ENCODE measurements around the gene SEC22B. TPM values are rescaled to one million over a fixed set of nuclear protein-coding genes. Genes with fewer than 3 reads are reported as not detected.
"Not testable (repeated sequence)": the region's sequence is repeated elsewhere in the genome, so short reads cannot be mapped to it uniquely, and the experiment has no call there.

SEC22B gene
- total and polyA plus RNA-seq, 5 donors, result 14.9 to 23.6 (median 20.7) TPM

- Histone ChIP-seq H3K27me3 (ENCODE audit: control insufficient read depth, insufficient read depth) (no peaks in the 10 kb centered on the region), H3K27ac (ENCODE audit: low read length) (no peak overlapping the region), H3K4me1 (ENCODE audit: control insufficient read depth, insufficient read depth, low read length) (no peaks in the 10 kb centered on the region), H3K9me3 (ENCODE audit: control insufficient read depth, low read length) (no peaks in the 10 kb centered on the region), H3K4me3 (ENCODE audit: low read length) (peak overlapping the region; percentile 43)
- intact Hi-C loops (cut with DNase I), result no loop called here
- DNase-seq, result no peak
- 41% methylated on average over 6 of the region's 6 CpGs for WGBS
- ATAC-seq, result no peak
Observed at GRCh38 chr1:120178799-120179756, 2.8 kb upstream of the SEC22B start.

- H3K4me3 ChIP-seq (ENCODE audit: low read length); intact Hi-C loops (cut with DNase I); H3K27me3 ChIP-seq (ENCODE audit: control insufficient read depth, insufficient read depth); ATAC-seq; DNase-seq; H3K4me1 ChIP-seq (ENCODE audit: control insufficient read depth, insufficient read depth, low read length); H3K9me3 ChIP-seq (ENCODE audit: control insufficient read depth, low read length); H3K27ac ChIP-seq (ENCODE audit: low read length): not testable (repeated sequence)
- 97% methylated on average over 2 of the region's 2 CpGs for WGBS
Observed at GRCh38 chr1:120178058-120178457, 1.7 kb upstream of the SEC22B start.

GRCh38 chr1:120175688-120176087 lies 632 bp downstream of the SEC22B start:
- Histone ChIP-seq H3K27ac (ENCODE audit: low read length) (peak overlapping the region; percentile 91), H3K4me3 (ENCODE audit: low read length) (peak overlapping the region; percentile 91)
- H3K27me3 ChIP-seq (ENCODE audit: control insufficient read depth, insufficient read depth); H3K4me1 ChIP-seq (ENCODE audit: control insufficient read depth, insufficient read depth, low read length); H3K9me3 ChIP-seq (ENCODE audit: control insufficient read depth, low read length); ATAC-seq; intact Hi-C loops (cut with DNase I); DNase-seq: not testable (repeated sequence)
- 6% methylated on average over 7 of the region's 7 CpGs for WGBS

GRCh38 chr1:120164761-120165160 lies 11.6 kb downstream of the SEC22B start:
- 100% methylated on average over 1 of the region's 1 CpG for WGBS
- H3K27me3 ChIP-seq (ENCODE audit: control insufficient read depth, insufficient read depth); DNase-seq; H3K9me3 ChIP-seq (ENCODE audit: control insufficient read depth, low read length); H3K4me1 ChIP-seq (ENCODE audit: control insufficient read depth, insufficient read depth, low read length); H3K4me3 ChIP-seq (ENCODE audit: low read length); ATAC-seq; H3K27ac ChIP-seq (ENCODE audit: low read length); intact Hi-C loops (cut with DNase I): not testable (repeated sequence)

- H3K4me1 ChIP-seq (ENCODE audit: control insufficient read depth, insufficient read depth, low read length); ATAC-seq; intact Hi-C loops (cut with DNase I); H3K4me3 ChIP-seq (ENCODE audit: low read length); H3K27ac ChIP-seq (ENCODE audit: low read length); H3K27me3 ChIP-seq (ENCODE audit: control insufficient read depth, insufficient read depth); H3K9me3 ChIP-seq (ENCODE audit: control insufficient read depth, low read length); DNase-seq: not testable (repeated sequence)
- 89% methylated on average over 1 of the region's 2 CpGs for WGBS
Observed at GRCh38 chr1:120162015-120162414, 14.3 kb downstream of the SEC22B start.

GRCh38 chr1:120158495-120158894 lies 17.8 kb downstream of the SEC22B start:
- H3K9me3 ChIP-seq (ENCODE audit: control insufficient read depth, low read length); DNase-seq; H3K4me3 ChIP-seq (ENCODE audit: low read length); ATAC-seq; H3K4me1 ChIP-seq (ENCODE audit: control insufficient read depth, insufficient read depth, low read length); H3K27ac ChIP-seq (ENCODE audit: low read length); H3K27me3 ChIP-seq (ENCODE audit: control insufficient read depth, insufficient read depth); intact Hi-C loops (cut with DNase I): not testable (repeated sequence)
- WGBS, result no CpG with 5 or more reads among the region's 1 CpG

GRCh38 chr1:120158086-120158485 lies 18.2 kb downstream of the SEC22B start:
- H3K4me1 ChIP-seq (ENCODE audit: control insufficient read depth, insufficient read depth, low read length); DNase-seq; H3K9me3 ChIP-seq (ENCODE audit: control insufficient read depth, low read length); H3K27me3 ChIP-seq (ENCODE audit: control insufficient read depth, insufficient read depth); intact Hi-C loops (cut with DNase I); H3K27ac ChIP-seq (ENCODE audit: low read length); H3K4me3 ChIP-seq (ENCODE audit: low read length): not testable (repeated sequence)
- 22% methylated on average over 2 of the region's 4 CpGs for WGBS
- ATAC-seq, result peak; percentile 85 to 88

- WGBS, result 100% methylated on average over 2 of the region's 3 CpGs
- intact Hi-C loops (cut with DNase I); H3K4me3 ChIP-seq (ENCODE audit: low read length); H3K27me3 ChIP-seq (ENCODE audit: control insufficient read depth, insufficient read depth); H3K27ac ChIP-seq (ENCODE audit: low read length); H3K9me3 ChIP-seq (ENCODE audit: control insufficient read depth, low read length); H3K4me1 ChIP-seq (ENCODE audit: control insufficient read depth, insufficient read depth, low read length); DNase-seq: not testable (repeated sequence)
- ATAC-seq, result peak in 1 of 2 donors; percentile 53
Observed at GRCh38 chr1:120150138-120150822, 26.0 kb downstream of the SEC22B start.

- H3K9me3 ChIP-seq (ENCODE audit: control insufficient read depth, low read length); H3K4me1 ChIP-seq (ENCODE audit: control insufficient read depth, insufficient read depth, low read length); H3K4me3 ChIP-seq (ENCODE audit: low read length); intact Hi-C loops (cut with DNase I); DNase-seq; ATAC-seq; H3K27ac ChIP-seq (ENCODE audit: low read length); H3K27me3 ChIP-seq (ENCODE audit: control insufficient read depth, insufficient read depth): not testable (repeated sequence)
Observed at GRCh38 chr1:120149420-120150059, 26.8 kb downstream of the SEC22B start.

GRCh38 chr1:120145806-120146205 lies 30.5 kb downstream of the SEC22B start:
- H3K4me3 ChIP-seq (ENCODE audit: low read length); ATAC-seq; DNase-seq; H3K4me1 ChIP-seq (ENCODE audit: control insufficient read depth, insufficient read depth, low read length); H3K9me3 ChIP-seq (ENCODE audit: control insufficient read depth, low read length); intact Hi-C loops (cut with DNase I); H3K27ac ChIP-seq (ENCODE audit: low read length); H3K27me3 ChIP-seq (ENCODE audit: control insufficient read depth, insufficient read depth): not testable (repeated sequence)
- no CpG with 5 or more reads among the region's 1 CpG for WGBS

GRCh38 chr1:120144626-120145025 lies 31.7 kb downstream of the SEC22B start:
- H3K4me1 ChIP-seq (ENCODE audit: control insufficient read depth, insufficient read depth, low read length); H3K9me3 ChIP-seq (ENCODE audit: control insufficient read depth, low read length); intact Hi-C loops (cut with DNase I); H3K4me3 ChIP-seq (ENCODE audit: low read length); H3K27ac ChIP-seq (ENCODE audit: low read length); H3K27me3 ChIP-seq (ENCODE audit: control insufficient read depth, insufficient read depth); DNase-seq: not testable (repeated sequence)
- peak; percentile 86 to 92 for ATAC-seq
- no CpG with 5 or more reads among the region's 1 CpG for WGBS

Data from right cardiac atrium (tissue), 5 donors.